ENCODE data around the gene TRMU.

GRCh38 chr22:46368871-46369715 is 33.6 kb downstream of the TRMU start:
- TF ChIP-seq GATA2 (IDR thresholded peaks at IDR 0.05; ENCODE audit: low read depth, low read length) (no peak), GATA3 (IDR thresholded peaks at IDR 0.05; ENCODE audit: low read depth, low read length) (no peak)

All from SH-SY5Y (cell line).